ENCODE results near the gene SPDYE4.

Gene SPDYE4

DNA sequence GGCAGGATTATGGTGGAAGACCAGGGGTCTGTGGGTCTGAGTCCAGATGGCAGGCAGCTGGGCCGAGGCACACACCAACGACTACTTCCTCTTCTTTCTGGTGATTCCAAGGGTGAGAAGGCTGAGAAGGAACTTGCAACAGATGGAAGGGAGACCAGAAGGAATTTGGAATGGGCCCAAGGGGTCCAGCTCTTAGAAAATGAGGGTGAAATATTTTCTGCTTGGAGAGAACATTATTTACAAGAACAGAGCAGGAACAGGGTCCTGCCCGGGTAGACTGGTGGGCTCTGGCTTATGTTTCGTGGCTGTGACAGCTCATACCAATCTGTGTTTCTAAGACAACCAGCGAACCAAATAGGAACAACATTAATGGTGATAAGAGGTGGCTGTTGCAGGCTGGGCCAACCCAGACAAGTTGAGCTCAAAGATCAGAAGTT, 50.3 kb downstream of the SPDYE4 start:
- no peak for DNase-seq

DNA sequence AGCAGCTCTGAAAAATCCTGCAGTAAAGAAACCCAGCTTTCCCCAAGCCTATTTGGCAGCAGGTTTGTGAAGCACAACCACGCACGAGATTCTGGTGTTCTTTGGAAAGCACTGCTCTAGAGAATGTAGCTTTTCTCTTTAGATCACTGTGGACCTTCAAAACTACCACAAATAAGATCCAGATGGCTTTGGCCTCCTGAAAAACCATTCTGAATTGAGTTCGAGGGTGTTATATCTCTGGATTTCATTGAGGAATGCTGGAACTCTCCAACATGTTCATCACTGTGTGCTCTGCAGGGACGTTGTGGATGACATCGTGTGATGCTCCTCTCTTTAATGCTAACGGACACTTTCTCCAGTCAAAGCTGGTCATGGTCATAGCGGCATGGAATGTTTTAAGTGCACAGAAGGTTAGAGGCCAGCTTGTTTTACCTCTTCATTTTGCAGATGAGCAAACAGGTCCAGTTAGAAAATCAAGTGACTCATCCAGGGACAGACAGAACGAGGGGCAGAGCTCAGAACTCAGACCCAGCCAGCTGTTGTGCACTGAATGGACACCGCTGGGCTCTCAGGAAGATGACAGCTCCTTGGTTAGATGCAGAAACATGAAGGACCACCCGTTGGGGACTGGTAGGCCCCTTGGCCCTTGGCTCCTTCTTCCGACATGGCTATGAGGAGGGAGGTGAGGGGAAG, 50.9 kb downstream of the SPDYE4 start:
- no peak for DNase-seq

DNA sequence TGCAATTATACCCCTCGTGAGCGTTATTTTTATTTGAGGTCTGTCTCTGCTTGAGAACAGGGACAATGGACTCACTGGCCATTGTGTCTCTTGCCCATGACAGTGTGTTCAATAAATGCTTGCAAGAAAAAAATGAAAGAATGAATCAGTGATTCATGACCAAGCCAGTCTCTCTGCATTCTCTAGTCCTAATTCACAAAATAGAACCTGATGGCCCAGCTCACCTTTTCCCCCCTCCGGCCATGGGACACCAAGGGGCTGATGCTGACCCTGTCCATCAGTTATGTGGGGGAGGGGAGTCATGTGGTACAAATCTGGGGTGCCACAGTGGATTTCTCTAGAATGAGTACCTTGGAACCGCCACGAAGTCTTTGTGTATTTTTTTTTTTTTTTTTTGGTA, 51.9 kb downstream of the SPDYE4 start:
- DNase-seq: no peak

DNA sequence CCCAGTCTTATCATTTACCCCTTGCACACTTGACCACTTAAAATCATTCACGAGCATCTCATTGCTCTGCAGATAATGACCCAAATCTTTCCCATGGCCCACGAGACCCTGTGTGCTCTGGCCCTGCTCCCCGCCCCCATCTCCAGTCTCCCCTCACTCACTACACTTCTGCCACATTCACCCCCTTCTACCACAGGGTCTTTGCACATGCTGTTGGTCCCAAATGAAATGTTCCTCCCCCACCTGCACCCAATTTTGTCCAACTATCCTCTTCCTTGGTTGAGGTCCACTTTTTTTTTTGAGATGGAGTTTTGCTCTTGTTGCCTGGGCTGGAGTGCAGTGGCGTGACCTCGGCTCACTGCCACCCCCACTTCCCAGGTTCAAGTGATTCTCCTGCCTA, 52.9 kb downstream of the SPDYE4 start:
- no peak for DNase-seq

DNA sequence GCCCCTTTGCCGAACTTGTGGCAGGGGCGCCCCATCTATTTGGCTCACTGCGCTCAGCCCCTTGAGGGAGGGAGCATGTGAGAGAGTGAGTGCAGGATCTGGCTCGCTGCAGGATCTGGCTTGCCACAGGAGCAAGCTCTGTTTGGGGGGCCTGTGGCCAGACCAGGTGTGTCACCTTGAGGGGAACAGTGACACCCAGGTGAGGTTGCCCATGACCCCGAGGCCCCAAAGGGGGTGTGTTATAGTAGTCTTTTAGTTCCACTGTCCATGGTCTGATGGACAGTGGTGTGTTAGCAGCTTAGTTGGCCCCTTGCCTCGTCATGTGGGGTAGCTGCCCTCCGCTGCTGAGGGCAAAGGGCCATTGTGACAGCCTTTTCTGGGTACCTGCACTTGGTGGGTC, 55.3 kb downstream of the SPDYE4 start:
- no peak for DNase-seq

DNA sequence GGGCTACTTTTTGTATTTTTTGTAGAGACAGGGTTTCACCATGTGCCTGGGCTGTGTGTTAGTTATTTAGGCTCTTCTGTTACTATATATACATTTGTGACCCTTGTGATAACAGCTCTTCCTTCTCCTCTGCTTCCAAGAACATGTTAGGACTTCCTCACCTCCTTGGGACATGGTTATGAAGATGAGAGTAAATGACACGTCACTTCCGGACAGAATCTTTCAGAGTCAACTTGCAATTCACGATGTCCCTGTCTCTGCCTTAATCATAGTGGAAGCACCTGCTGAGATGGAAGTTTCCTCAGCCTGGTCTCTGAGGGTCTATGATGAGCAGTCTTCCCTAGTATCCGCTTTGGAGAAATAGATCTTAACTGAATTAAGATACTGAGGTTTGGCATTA, 56.6 kb downstream of the SPDYE4 start:
- DNase-seq: no peak

DNA sequence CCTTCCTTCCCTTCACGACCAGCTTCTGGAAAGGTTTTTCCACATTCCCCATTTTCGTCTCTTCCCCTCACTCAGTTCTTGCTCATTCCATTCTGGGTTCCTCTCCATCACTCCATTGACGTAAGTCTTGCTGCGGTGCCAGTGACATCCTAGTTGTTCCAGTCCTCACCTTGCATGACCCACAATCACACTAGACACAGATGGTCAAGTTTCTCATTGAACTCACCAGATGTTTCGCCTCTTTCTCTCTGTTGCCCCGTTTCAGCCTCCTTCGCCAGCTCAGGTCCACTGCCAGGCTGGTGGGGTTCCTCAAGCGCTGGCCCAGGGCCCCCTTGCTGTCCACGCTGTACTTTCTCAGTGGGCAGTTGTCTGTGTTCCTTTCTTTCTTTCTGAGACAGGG, 57.1 kb downstream of the SPDYE4 start:
- no peak for DNase-seq

Measured in kidney glomerular epithelial cell (primary cell).